ENCODE results near the gene NTRK2.

DNA sequence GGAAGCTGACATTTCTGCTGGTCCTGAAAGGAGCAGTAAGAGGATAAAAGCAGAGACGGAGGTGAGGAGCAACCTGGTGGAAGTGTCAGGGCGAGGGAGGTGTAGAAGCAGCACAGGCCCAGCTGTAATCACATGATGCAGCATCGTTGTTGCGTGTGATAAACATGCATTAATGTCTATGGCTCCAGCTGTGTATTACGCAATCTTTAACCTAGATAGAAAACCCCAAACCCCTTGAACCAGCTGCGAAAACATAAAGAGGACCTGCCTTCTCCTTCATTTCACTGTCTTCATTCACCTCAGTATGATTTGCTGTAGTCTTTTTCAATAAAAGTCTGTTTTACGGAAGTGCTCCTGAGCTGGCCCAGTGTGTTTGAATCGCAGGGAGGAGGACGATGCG, 162.9 kb downstream of the NTRK2 start:
- TF ChIP-seq, protein P1, sequence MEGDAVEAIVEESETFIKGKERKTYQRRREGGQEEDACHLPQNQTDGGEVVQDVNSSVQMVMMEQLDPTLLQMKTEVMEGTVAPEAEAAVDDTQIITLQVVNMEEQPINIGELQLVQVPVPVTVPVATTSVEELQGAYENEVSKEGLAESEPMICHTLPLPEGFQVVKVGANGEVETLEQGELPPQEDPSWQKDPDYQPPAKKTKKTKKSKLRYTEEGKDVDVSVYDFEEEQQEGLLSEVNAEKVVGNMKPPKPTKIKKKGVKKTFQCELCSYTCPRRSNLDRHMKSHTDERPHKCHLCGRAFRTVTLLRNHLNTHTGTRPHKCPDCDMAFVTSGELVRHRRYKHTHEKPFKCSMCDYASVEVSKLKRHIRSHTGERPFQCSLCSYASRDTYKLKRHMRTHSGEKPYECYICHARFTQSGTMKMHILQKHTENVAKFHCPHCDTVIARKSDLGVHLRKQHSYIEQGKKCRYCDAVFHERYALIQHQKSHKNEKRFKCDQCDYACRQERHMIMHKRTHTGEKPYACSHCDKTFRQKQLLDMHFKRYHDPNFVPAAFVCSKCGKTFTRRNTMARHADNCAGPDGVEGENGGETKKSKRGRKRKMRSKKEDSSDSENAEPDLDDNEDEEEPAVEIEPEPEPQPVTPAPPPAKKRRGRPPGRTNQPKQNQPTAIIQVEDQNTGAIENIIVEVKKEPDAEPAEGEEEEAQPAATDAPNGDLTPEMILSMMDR (conservative IDR thresholded peaks at IDR 0.05; ENCODE audit: low read length), result no peak
- no peak for TF ChIP-seq EZH2phosphoT487 (IDR thresholded peaks at IDR 0.05; ENCODE audit: borderline replicate concordance, low read depth, low read length)

Data from OCI-LY7 (cell line).